ENCODE measurements around the gene BHLHE40. TPM values are rescaled to one million over a fixed set of nuclear protein-coding genes. Genes with fewer than 3 reads are reported as not detected.

BHLHE40 gene
- total and polyA plus RNA-seq, 2 of the 13 experiments (the other 11 are each of a cell fraction or from before 2014, with no cell fraction given): 1.8 to 51.0 TPM

- TF ChIP-seq SALL1 (CRISPR knock-in tag; IDR thresholded peaks at IDR 0.05) (0 out of 2 replicates have a peak, but pooled peaks have one; percentile 12), ZKSCAN1 (IDR thresholded peaks at IDR 0.05; ENCODE audit: low read length) (no peak)
Measured at GRCh38 chr3:5022966-5023776, 43.9 kb downstream of the BHLHE40 start (continued).

- ChIA-PET CTCF (ENCODE audit: low intra/inter-chr PET ratio, low total read pairs) (no interaction called here), POLR2A (interaction anchor here (2.4 kb wide), 1 partner anchor 44 kb away, joined by 8 read pairs; the partner anchor contains the start of gene BHLHE40)
- no peak overlapping the region for H3K27ac ChIP-seq (ENCODE audit: extremely low read length, insufficient read depth, low read length)
- H3K27me3 ChIP-seq (ENCODE audit: control insufficient read depth in 1 of 2, insufficient read depth in 2 of 2, low read length in 2 of 2): no peaks in the 10 kb centered on the region; a peak in 1 of 5 replicates
- 0 out of 2 replicates have a peak overlapping the region, but pooled peaks have one; percentile 31 for H3K4me2 ChIP-seq (ENCODE audit: low read depth, low read length)
- ATAC-seq: no peak
- H4K20me1 ChIP-seq (ENCODE audit: insufficient read depth, low read length): no peaks in the 10 kb centered on the region
- TF ChIP-seq, protein P1, sequence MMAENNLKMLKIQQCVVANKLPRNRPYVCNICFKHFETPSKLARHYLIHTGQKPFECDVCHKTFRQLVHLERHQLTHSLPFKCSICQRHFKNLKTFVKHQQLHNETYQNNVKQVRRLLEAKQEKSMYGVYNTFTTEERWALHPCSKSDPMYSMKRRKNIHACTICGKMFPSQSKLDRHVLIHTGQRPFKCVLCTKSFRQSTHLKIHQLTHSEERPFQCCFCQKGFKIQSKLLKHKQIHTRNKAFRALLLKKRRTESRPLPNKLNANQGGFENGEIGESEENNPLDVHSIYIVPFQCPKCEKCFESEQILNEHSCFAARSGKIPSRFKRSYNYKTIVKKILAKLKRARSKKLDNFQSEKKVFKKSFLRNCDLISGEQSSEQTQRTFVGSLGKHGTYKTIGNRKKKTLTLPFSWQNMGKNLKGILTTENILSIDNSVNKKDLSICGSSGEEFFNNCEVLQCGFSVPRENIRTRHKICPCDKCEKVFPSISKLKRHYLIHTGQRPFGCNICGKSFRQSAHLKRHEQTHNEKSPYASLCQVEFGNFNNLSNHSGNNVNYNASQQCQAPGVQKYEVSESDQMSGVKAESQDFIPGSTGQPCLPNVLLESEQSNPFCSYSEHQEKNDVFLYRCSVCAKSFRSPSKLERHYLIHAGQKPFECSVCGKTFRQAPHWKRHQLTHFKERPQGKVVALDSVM (CRISPR knock-in tag; IDR thresholded peaks at IDR 0.05): 0 out of 2 replicates have a peak, but pooled peaks have one; percentile 14
- no peak for TF ChIP-seq SNAI1 (CRISPR knock-in tag; IDR thresholded peaks at IDR 0.05; ENCODE audit: borderline replicate concordance)
- no peaks in the 10 kb centered on the region for H3K79me2 ChIP-seq (ENCODE audit: insufficient read depth, low read length)
- H3K9me3 ChIP-seq (ENCODE audit: low read length): no peaks in the 10 kb centered on the region
- H3K9ac ChIP-seq (ENCODE audit: insufficient read depth, low read depth, low read length): no peak overlapping the region; the same call in 1 of the 2 replicates
- FAIRE-seq: no peak
- no TSS peak for BruUV-seq (replicated peaks)
- no peak for DNase-seq (ENCODE audit: low spot score)
- peaks cover 47% of the 10 kb centered on the region for H3K4me1 ChIP-seq (ENCODE audit: insufficient read depth, low read length)
- no peak overlapping the region for H2AFZ ChIP-seq (ENCODE audit: low read length)
- no peak overlapping the region for H3K4me3 ChIP-seq (replicated peaks in 1 of 3; ENCODE audit: insufficient read depth in 1 of 3, low read depth in 2 of 3, low read length in 3 of 3)
- in situ Hi-C loops (cut with HindIII; ENCODE audit: extremely low pct_ligation_motif_present, low pct_unique_long_range_greater_than_20kb) (no loop called here), intact Hi-C loops (cut with micrococcal nuclease; ENCODE audit: unreplicated experiment) (no loop called here)
- H3K36me3 ChIP-seq (replicated peaks in 1 of 2; ENCODE audit: control insufficient read depth in 1 of 2, insufficient read depth in 2 of 2, low read length in 2 of 2): no peaks in the 10 kb centered on the region
- WGBS (ENCODE audit: low lambda C conversion rate): 79% methylated on average over 9 of the region's 9 CpGs
Measured at GRCh38 chr3:5023777-5024346, 44.6 kb downstream of the BHLHE40 start.
